HL-60/S4 treated with phorbol 12-myristate 13-acetate at 8.2 ng/mL for 4 days and 3 days (cell line): ENCODE measurements around the gene CAPN10.

Experiments
- in situ Hi-C: fragments of 300-500 bp; cut with MboI; formaldehyde crosslinking; loops from 2 replicates; pipeline ENCODE4 v1.15.0; 2022; ENCODE audit warnings: low sequenced_read_pairs

CAPN10 gene

DNA sequence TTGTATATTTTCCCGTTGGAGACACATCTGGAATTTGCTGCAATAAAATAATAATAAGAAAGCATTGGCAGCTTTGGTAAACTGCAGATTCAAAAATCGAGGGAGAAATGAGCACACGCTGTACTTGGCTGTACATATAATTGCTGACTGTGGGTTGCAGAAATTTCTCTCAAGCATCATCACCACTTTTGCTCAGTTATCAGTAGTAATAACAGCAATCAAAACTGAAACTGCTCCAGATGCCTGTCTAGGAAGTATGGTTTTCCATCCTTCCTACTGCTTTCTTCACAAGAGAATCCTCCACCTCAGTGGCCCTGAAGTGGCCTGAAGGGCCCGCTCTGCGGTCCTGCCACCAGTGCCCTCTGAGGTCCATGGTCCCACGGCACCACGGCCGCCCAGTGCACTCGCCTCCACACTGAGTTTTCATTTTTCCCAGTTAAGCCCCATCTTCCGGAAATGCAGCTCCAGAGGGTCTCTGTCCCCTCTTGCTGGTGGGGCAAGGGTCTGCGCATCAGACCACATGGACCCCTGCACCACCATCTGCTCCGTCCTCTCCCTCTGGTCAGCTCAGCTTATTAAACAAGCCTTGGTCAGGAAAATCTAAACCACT lies 22.5 kb upstream of the CAPN10 start:
- in situ Hi-C loops = no loop called here

- in situ Hi-C loops = no loop called here
These were observed 21.8 kb upstream of the CAPN10 start for GRCh38 chr2:240564561-240565332.

DNA sequence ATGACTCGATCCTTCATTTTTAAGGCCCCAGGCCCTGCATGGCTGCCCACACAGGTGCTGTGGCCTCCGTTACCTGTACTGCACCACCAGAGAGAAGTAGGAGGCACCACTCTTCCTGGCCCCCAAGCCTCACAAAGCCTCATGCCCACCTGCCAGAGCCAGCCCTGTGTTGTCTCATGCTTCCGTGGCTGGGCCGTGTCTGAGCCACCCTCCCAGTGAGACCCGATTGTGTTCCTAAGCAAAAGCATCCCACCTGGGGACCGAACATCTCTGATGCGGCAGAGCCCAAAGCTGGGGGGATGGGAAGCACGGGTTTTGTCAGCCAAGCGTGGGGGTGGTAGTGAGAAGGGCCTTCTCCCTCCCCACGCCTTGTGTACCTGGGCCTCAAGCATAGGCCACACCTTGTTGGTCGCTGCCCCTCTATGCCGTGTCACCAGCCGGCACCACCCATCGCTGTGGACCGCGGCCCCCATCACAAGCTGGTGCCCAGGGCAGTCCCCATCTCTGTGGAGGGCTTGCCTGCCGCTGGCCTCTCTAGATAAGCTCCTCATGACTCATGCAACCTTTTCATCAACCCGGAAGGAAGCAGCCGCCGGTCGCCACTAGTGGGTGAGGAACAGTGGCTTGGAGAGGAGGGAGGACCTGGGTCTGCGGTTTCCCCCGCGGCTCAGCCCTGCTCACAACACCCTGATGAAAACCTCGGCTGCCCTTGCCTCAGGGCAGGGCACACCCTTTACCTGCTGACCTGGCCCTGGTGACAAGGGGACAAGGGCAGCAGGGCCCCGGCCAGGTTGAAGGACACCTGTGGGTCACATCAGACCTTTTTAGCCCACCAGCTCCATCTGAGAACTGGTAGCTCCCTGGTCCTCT lies 21.0 kb upstream of the CAPN10 start:
- in situ Hi-C loops = no loop called here

DNA sequence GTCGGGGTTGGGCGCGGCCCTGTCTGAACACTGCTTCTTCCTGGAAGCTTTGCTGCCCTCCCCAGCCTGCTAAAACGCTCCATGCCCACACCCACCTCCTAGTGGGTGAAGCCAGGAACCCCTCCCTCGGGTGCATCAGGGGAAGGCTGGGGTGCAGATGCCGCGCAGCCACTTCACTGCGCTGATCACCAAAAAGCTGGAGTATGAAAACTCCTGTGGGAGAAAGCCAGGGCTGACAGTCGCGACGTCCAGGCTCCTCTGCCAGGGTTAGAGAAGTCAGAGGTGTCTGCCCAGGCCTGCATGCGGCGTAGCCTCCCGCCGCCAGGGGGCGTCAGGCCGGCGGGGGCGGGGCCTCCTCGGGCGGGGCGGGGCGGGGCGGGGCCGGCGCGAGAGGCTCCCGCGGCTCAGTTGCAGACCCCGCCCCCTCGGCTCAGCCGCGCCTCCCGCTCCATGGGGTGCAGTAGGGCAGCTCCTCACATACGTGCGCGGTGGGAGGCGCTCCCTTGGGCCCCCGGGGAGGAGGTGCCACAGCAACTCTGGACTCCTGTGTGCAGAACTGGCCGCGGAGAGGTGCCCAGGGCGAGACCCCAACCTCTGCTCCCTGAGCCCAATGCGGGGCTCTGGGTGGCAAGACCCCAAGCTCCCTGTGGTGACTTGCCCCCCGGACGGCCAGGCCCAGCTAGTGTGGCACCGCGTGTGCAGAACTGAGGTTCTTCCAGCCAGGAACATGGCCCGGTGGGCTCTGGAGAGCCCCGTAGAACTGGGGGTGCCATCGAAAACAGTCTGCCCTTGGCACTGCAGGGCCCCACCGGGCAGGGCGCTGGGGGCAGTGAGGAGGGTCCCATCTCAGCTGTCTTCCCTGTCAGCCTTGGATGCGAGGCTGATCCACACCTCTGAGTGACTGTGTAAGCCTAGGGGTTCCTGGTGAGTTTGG lies 20.1 kb upstream of the CAPN10 start:
- in situ Hi-C loops = no loop called here

DNA sequence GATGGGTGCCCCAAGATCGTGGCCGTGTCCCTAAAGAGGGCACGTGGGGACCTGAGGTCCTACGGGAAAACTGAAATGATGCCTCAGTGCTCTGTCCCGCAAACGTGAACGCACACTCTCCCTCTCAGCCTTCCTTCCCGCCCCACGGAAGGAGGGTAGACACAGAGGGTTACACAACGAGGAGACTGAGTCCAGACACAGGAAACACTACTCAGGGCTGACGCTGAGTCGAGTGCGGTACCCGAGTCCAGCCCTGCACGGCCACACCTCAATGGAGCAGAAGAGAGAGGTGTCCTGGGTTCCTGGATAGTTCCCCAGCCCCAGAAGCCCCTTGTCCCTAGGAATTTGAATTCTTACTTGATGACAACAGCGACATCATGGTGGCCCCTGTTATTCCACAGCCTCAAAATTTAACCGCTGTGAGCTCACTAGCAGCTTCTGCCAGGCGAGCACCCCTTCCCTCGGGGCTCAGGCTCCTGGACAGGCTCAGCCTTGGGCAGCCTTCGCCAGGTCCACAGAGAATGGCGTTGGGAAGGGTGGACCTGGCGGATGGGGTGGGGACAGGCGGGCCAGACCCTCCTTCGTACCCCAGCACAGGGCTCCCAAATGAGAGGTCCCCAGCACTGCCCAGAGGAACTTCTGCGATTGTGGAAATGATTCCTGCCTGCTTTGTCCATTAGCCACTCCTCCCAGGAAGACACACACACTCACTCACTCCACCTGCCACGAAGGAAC lies 19.2 kb upstream of the CAPN10 start:
- in situ Hi-C loops = no loop called here

DNA sequence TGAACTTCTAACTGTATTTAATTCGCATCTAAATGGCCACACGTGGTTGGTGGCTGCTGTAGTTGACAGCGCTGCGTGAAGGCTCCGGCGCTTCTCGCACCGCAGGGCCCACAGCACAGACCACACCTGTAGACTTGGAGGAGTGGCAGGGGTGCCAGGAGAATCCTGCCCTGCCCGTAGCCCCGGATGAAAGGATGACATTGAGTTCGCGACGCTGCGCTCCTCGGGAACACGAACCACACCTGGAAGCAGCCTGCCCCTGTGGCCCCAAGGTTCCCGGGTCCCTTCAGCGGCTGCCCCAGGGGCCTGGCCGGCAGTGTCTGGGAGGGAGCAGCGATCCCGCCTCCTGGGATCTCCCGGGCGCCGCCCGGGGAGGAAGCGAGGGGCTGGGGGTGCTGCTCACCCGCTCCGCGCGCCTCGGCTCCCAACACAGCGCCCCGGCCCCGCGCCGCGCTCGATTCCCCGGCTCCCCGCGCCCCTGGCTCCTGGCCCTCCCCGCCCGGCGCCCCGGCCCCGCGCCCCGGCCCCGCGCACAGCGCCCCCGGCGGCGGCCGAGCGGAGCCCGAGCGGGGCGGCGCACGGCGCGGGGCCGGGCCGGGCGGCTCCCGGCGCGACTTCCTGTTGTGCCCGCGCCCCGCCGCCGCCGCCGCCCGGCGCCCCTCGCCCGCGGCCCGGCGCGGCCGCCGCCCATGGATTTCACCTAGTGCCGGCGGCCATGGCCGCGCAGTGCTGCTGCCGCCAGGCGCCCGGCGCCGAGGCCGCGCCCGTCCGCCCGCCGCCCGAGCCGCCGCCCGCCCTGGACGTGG lies 18.5 kb upstream of the CAPN10 start, which contains the start of gene RNPEPL1:
RNPEPL1 (plus strand) TSS at position 613 of the 806 bp plus-strand sequence; CDS start at position 716, 103 bp downstream.
- in situ Hi-C loops = no loop called here

DNA sequence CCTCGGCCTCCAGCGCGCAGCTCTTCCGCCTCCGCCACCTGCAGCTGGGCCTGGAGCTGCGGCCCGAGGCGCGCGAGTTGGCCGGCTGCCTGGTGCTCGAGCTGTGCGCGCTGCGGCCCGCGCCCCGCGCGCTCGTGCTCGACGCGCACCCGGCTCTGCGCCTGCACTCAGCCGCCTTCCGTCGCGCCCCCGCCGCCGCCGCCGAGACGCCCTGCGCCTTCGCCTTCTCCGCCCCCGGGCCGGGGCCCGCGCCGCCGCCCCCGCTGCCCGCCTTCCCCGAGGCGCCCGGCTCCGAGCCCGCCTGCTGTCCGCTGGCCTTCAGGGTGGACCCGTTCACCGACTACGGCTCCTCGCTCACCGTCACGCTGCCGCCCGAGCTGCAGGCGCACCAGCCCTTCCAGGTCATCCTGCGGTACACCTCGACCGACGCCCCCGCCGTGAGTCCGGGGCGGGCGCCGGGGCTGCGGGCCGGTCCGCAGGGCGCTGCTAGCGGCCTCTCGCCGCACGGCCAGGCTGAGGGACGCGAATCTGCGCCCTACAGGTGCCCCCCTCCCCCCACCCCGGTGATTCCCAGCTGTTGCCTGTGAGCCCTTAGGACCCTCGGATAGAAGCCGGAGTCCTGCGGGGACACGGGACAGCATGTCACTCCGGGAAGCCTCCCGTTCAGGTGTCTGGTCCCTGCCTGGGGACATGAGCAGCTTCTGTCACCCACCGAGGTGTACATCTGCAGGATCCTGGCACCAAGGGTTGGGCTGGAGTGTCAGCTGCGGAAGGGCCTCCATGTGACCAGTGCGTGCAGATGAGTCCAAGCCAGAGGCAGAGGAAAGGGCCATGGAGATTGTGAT lies 17.6 kb upstream of the CAPN10 start:
- in situ Hi-C loops = no loop called here

DNA sequence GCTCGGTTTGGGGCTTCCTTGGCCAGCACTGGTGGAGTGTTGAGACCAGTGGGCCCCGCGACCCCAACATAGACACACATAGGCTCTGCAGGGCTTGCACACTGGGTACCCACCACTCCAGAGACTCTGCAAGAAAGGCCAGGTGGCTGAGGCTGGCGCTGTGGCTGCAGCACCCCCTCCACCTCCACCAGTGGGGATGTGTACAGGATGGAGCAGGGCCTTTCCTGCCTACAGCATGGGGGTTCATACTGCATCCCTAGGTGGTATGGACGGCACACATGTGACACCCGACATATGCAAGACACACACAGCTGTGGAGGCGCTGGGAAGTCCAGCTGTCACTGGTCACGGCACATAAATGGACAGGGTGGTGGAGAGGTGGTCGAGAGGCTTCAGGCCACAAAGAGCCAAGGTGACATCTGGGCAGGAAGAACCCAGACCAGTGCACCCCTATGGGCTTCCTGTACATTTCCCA lies 17.0 kb upstream of the CAPN10 start:
- in situ Hi-C loops = no loop called here

DNA sequence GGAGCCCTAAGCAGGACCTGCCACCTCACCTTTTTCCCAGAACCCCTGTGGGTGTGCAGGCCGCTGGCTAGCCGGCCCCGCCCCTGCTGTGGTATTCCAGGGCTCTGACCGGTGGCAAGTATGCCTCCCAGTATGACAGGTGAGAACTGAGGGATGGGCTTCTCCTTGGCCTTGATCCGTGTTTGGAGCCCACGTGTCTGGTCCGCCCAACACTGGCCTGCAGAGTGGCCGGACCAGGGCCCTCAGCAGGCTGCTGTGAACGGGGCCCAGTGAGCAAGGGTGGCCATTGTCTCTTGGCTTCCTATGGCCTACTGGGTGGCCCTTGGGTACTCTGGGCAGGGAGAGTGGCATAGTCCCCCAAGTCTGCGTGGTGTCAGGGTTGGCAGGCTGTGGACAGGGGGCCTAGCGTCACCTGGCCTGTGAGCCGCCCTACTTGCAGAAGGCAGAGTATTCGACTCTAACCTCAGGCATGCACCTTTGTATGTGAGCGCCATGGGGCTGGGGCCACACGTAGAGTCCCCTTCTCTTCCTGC lies 16.5 kb upstream of the CAPN10 start:
- in situ Hi-C loops = no loop called here

DNA sequence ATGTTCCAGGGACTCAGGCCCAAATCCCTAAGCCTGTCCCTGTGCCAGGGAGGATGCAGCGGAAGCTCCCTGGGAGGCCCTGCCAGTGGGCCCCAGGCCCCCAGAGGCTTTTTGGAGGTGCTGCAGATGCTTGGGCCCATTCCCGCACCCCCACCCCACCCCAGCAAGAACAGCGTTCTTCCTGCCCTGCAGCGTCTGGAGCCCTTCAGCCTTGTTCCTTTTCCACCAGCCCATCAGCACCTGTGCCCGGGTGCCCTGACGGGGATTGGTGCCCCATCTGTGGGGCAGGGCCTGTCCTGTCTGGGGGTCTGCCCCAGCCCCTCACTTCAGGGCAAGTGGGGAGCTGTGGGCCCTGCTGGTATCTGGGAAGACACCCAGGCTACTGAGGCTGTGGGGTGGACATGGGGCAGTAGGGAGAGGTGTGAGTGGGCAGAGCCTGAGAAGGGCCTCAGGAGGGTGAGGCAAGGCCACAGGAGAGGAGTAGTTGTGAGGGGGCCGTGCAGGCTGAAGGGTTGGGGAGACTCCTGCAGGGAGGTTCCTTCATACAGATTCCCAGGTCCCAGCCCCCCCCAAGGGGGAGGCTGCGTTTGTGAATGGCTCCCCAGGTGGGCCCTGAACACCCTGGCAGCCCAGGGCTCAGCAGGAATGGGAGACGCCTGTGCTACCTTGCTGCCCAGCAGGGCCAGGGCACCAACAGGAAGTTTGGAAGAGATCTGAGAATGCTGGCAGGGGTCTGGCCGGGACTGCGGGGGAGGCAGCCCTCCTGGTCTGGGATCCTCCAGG lies 15.8 kb upstream of the CAPN10 start:
- in situ Hi-C loops = no loop called here

- in situ Hi-C loops = no loop called here
These were observed 15.1 kb upstream of the CAPN10 start for GRCh38 chr2:240571314-240571973.

- in situ Hi-C loops = no loop called here
These were observed 14.1 kb upstream of the CAPN10 start for GRCh38 chr2:240572141-240573031.

DNA sequence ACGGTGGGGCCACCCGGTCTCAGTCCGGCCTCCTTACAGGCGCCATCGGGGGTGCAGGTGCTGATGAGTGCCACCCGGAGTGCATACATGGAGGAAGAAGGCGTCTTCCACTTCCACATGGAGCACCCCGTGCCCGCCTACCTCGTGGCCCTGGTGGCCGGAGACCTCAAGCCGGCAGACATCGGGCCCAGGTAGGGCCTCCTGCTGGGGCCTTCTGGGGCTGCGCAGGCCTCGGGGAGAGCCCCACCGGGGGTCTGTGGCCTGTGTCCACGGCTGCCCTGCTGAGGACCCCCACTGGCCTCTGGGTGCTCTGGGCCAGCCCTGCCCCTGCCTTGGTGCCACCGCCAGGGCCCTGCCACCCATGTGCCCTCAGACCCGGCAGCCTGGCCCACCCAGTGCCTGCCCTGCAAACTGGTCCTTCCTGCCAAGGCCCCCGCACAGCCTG lies 13.4 kb upstream of the CAPN10 start:
- in situ Hi-C loops = no loop called here

DNA sequence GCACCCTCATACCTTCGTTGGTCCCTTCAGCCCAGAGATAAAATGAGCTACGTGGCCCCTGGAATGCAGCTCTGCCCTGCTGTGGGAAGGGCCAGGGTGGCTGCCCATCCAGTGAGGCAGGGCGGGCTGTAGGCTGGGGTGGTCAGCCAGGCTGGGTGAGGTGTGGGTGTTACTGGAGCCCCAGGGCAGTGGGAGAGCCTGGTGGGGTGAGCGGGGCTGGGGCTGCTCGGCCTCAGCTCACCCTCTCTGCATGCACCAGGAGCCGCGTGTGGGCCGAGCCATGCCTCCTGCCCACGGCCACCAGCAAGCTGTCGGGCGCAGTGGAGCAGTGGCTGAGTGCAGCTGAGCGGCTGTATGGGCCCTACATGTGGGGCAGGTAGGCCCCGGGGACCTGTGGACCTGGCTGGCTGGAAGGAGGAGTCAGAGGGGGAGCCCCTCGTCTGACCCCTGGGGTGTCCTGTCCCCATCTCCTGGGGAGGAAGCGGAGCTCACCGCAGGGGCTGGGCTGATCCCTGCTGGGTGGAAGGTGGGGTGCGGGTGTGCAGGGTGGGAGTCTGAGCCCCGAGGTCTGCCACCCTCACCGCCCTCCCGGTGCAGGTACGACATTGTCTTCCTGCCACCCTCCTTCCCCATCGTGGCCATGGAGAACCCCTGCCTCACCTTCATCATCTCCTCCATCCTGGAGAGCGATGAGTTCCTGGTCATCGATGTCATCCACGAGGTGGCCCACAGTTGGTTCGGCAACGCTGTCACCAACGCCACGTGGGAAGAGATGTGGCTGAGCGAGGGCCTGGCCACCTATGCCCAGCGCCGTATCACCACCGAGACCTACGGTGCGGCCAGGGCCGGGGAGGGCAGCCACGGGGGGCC lies 12.8 kb upstream of the CAPN10 start:
- in situ Hi-C loops = no loop called here
